CD14-positive monocyte (primary cell): ENCODE results near the gene EML4. TPM values are rescaled to one million over a fixed set of nuclear protein-coding genes. Genes with fewer than 3 reads are reported as not detected.

Experiments
- DNase-seq, 3 donors: peaks; one replicate each; pipeline ENCODE4 v3.0.0-alpha.2; 2011 to 2022
- H2AFZ ChIP-seq: 2 replicates; pipeline ENCODE4 v1.6.0; 2012; ENCODE audit warnings: mild to moderate bottlenecking, low read depth, low read length, inconsistent platforms; ENCODE audit not compliant: insufficient read depth, poor library complexity, severe bottlenecking
- H3K27ac ChIP-seq, 2 donors: 1 replicate in 1 of 2; 2 replicates in 1 of 2; pipeline ENCODE4 v1.5.1; 2012 to 2013; ENCODE audit warnings: low read length in 2 of 2, control low read depth in 1 of 2, inconsistent platforms in 1 of 2, low read depth in 1 of 2, mild to moderate bottlenecking in 1 of 2
- H3K27me3 ChIP-seq, 2 donors: one replicate each; pipeline versions ENCODE4 v1.6.0 to v1.6.1; 2011 to 2013; ENCODE audit warnings: low read length in 2 of 2; ENCODE audit not compliant: control insufficient read depth in 2 of 2, insufficient read depth in 2 of 2
- H3K36me3 ChIP-seq, 2 donors: replicated peaks in 1 of 2; 1 replicate in 1 of 2; 2 replicates in 1 of 2; pipeline versions ENCODE4 v1.5.1 to v1.6.1; 2012 to 2013; ENCODE audit warnings: low read length in 2 of 2, control low read depth in 1 of 2, inconsistent platforms in 1 of 2, mild to moderate bottlenecking in 1 of 2; ENCODE audit not compliant: insufficient read depth in 2 of 2, control insufficient read depth in 1 of 2
- H3K4me1 ChIP-seq, 2 donors: 1 replicate in 1 of 2; 2 replicates in 1 of 2; pipeline versions ENCODE4 v1.5.1 to v1.6.1; 2012 to 2013; ENCODE audit warnings: low read length in 2 of 2, control low read depth in 1 of 2, inconsistent platforms in 1 of 2, mild to moderate bottlenecking in 1 of 2, moderate library complexity in 1 of 2; ENCODE audit not compliant: insufficient read depth in 2 of 2, control insufficient read depth in 1 of 2
- H3K4me2 ChIP-seq: replicated peaks from 2 replicates; pipeline ENCODE3; 2012; ENCODE audit warnings: low read length, moderate library complexity, mild to moderate bottlenecking; ENCODE audit not compliant: poor library complexity, severe bottlenecking; ENCODE audit errors: extremely low read depth
- H3K4me3 ChIP-seq, 3 experiments: fragments of 200-600 bp in 1 of 3; sonication (generic) in 1 of 3; replicated peaks in 1 of 3; 1 replicate in 2 of 3; 2 replicates in 1 of 3; pipeline ENCODE4 v1.5.1; 2011 to 2013; ENCODE audit warnings: low read length in 3 of 3, mild to moderate bottlenecking in 3 of 3, control low read depth in 2 of 3, low read depth in 2 of 3, inconsistent platforms in 1 of 3, moderate library complexity in 1 of 3
- H3K79me2 ChIP-seq: 2 replicates; pipeline ENCODE4 v1.6.0; 2012; ENCODE audit warnings: mild to moderate bottlenecking, control low read depth, inconsistent platforms, low read length, moderate library complexity; ENCODE audit not compliant: insufficient read depth
- H3K9ac ChIP-seq: 2 replicates; pipeline ENCODE4 v1.6.0; 2017; ENCODE audit warnings: low read length, mild to moderate bottlenecking; ENCODE audit not compliant: insufficient read depth, poor library complexity, severe bottlenecking
- H3K9me3 ChIP-seq, 2 donors: replicated peaks in 1 of 2; 1 replicate in 1 of 2; 2 replicates in 1 of 2; pipeline versions ENCODE4 v1.5.1 to v1.6.1; 2012 to 2013; ENCODE audit warnings: low read length in 2 of 2, control low read depth in 1 of 2; ENCODE audit not compliant: control insufficient read depth in 1 of 2, insufficient read depth in 1 of 2
- H4K20me1 ChIP-seq: 2 replicates; pipeline ENCODE4 v1.6.0; 2012; ENCODE audit warnings: mild to moderate bottlenecking, low read length, control low read depth, moderate library complexity; ENCODE audit not compliant: insufficient read depth
- H3K27ac Mint-ChIP-seq, 7 donors: one replicate each; pipeline ENCODE4 v1.8.0; 2020; ENCODE audit warnings: mild to moderate bottlenecking in 7 of 7, mixed read lengths in 7 of 7, moderate library complexity in 6 of 7, inconsistent platforms in 2 of 7
- H3K27me3 Mint-ChIP-seq, 3 donors: one replicate each; pipeline ENCODE4 v1.8.0; 2021 to 2022; ENCODE audit warnings: low read depth in 3 of 3, mild to moderate bottlenecking in 3 of 3, mixed read lengths in 3 of 3, moderate library complexity in 3 of 3, inconsistent platforms in 1 of 3
- H3K36me3 Mint-ChIP-seq, 2 donors: one replicate each; pipeline ENCODE4 v1.8.0; 2020; ENCODE audit warnings: mixed read lengths in 2 of 2, inconsistent platforms in 1 of 2, mild to moderate bottlenecking in 1 of 2
- H3K4me1 Mint-ChIP-seq: one replicate; pipeline ENCODE4 v1.8.0; 2020; ENCODE audit warnings: mild to moderate bottlenecking, mixed read lengths
- H3K4me3 Mint-ChIP-seq, 2 donors: one replicate each; pipeline ENCODE4 v1.8.0; 2020; ENCODE audit warnings: mild to moderate bottlenecking in 2 of 2, mixed read lengths in 2 of 2, moderate library complexity in 1 of 2
- H3K9me3 Mint-ChIP-seq, 7 donors: one replicate each; pipeline ENCODE4 v1.8.0; 2020 to 2022; ENCODE audit warnings: mixed read lengths in 7 of 7, mild to moderate bottlenecking in 6 of 7, moderate library complexity in 6 of 7, inconsistent platforms in 2 of 7
- WGBS: methylation state at CpG from one replicate; pipeline ENCODE4 v1.1.5; 2013; ENCODE audit warnings: missing lambda C conversion rate; ENCODE audit not compliant: insufficient coverage; 5-methylcytosine and 5-hydroxymethylcytosine counted together
- intact Hi-C, 2 donors: fragments of 100-400 bp; cut with micrococcal nuclease; formaldehyde crosslinking; loops; one replicate each; pipeline versions ENCODE4 v1.15.0 to v1.15.1; 2023
- polyA plus RNA-seq, 3 donors: library from polyadenylated mRNA; depleted of rRNA in 1 of 3; unstranded in 2 of 3; stranded (reverse) in 1 of 3; fragments of 300-500 nt in 2 of 3; fragments of >200 nt in 1 of 3; fragmentation: Illumina TruSeq in 2 of 3; gene quantifications; 1 replicate in 2 of 3; 2 replicates in 1 of 3; pipeline ENCODE4 v1.2.3, GENCODE V29; 2012 to 2021
- TF ChIP-seq, protein P1 (sequence below): fragments of 200-600 bp; IDR thresholded peaks from one replicate; pipeline ENCODE4 v1.8.0; 2022; ENCODE audit warnings: antibody characterized with exemption, mild to moderate bottlenecking

The EML4 gene
- polyA plus RNA-seq, 3 donors = 11.5 to 24.3 (median 15.0) TPM

DNA sequence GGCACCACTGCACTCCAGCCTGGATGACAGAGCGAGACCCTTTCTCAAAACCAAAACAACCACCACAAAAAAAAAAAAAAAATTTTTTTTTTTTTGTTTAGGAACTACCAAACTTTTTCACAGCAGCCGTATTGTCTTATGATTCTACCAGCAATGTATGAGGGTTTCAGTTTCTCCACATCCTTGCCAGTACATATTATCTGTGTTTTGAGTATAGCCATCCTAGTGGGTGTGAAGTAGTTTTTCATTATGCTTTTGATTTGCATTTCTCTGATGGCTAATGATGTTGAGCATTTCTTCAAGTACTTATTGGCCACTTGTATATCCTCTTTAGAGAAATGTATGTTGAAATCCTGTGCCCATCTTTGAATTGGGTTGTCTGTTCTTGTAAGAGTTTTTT, 140.2 kb downstream of the EML4 start:
- Histone ChIP-seq H3K4me3 (no peak overlapping the region), H3K9ac (no peak overlapping the region), H3K9me3 (no peaks in the 10 kb centered on the region), H3K4me1 (peaks cover 0 to 2% of the 10 kb centered on the region in 2 donors), H3K27ac (no peak overlapping the region), H3K27me3 (no peaks in the 10 kb centered on the region), H3K36me3 (peaks cover 24 to 32% of the 10 kb centered on the region in 2 donors), H2AFZ (no peak overlapping the region), H4K20me1 (no peaks in the 10 kb centered on the region), H3K4me2 (no peak overlapping the region), H3K79me2 (no peaks in the 10 kb centered on the region)
- H3K9me3 Mint-ChIP-seq = no peaks in the 10 kb centered on the region
- H3K27ac Mint-ChIP-seq = no peak overlapping the region
- peaks cover under 1% of the 10 kb centered on the region for H3K4me1 Mint-ChIP-seq
- DNase-seq = no peak
- intact Hi-C loops = no loop called here
- H3K4me3 Mint-ChIP-seq = no peak overlapping the region
- no CpG with 5 or more reads among the region's 2 CpGs for WGBS
- peaks cover 34 to 44% of the 10 kb centered on the region in 2 donors for H3K36me3 Mint-ChIP-seq
- TF ChIP-seq, protein P1, sequence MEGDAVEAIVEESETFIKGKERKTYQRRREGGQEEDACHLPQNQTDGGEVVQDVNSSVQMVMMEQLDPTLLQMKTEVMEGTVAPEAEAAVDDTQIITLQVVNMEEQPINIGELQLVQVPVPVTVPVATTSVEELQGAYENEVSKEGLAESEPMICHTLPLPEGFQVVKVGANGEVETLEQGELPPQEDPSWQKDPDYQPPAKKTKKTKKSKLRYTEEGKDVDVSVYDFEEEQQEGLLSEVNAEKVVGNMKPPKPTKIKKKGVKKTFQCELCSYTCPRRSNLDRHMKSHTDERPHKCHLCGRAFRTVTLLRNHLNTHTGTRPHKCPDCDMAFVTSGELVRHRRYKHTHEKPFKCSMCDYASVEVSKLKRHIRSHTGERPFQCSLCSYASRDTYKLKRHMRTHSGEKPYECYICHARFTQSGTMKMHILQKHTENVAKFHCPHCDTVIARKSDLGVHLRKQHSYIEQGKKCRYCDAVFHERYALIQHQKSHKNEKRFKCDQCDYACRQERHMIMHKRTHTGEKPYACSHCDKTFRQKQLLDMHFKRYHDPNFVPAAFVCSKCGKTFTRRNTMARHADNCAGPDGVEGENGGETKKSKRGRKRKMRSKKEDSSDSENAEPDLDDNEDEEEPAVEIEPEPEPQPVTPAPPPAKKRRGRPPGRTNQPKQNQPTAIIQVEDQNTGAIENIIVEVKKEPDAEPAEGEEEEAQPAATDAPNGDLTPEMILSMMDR = no peak
- peaks cover 0 to 3% (median 0%) of the 10 kb centered on the region in 3 donors for H3K27me3 Mint-ChIP-seq

DNA sequence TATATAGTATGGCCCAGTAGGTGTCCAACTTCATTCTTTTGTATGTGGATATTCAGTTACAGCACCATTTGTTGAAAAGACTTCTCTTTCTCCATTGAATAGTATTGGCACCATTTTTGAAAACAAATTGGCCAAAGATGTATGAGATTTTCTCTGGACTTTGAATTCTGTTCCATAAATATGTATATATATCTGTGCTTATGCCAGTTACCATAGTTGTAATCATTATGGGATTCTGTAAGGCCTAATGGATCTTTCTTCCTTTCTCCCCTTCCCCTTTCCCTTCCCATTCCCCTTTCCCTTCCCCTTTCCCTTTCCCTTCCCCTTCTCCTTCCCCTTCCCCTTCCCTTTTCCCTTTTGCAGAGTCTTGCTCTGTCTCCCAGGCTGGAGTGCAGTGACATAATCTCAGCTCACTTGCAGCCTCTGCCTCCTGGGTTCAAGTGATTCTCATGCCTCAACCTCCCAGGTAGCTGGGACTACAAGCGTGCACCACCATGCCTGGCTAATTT, 140.9 kb downstream of the EML4 start:
- Mint-ChIP-seq H3K4me3 (no peak overlapping the region), H3K4me1 (peaks cover 8% of the 10 kb centered on the region), H3K27ac (no peak overlapping the region), H3K27me3 (peaks cover 0 to 1% (median 0%) of the 10 kb centered on the region in 3 donors), H3K36me3 (peaks cover 27 to 37% of the 10 kb centered on the region in 2 donors), H3K9me3 (no peaks in the 10 kb centered on the region)
- TF ChIP-seq, protein P1 = no peak
- intact Hi-C loops = no loop called here
- no peaks in the 10 kb centered on the region for H4K20me1 ChIP-seq
- no peak overlapping the region for H2AFZ ChIP-seq
- no peaks in the 10 kb centered on the region for H3K79me2 ChIP-seq
- H3K9me3 ChIP-seq = no peaks in the 10 kb centered on the region
- 100% methylated on average over 1 of the region's 1 CpG for WGBS
- peaks cover 6 to 9% of the 10 kb centered on the region in 2 donors for H3K4me1 ChIP-seq
- DNase-seq = no peak
- no peak overlapping the region for H3K9ac ChIP-seq
- H3K4me3 ChIP-seq = no peak overlapping the region
- H3K4me2 ChIP-seq = no peak overlapping the region
- peaks cover 17 to 25% of the 10 kb centered on the region in 2 donors for H3K36me3 ChIP-seq
- H3K27ac ChIP-seq = no peak overlapping the region
- no peaks in the 10 kb centered on the region for H3K27me3 ChIP-seq
